Sigmoid colon (tissue), 3 donors: ENCODE measurements around the gene SLC25A17.

Experiments used
- CTCF ChIP-seq, 4 experiments: fragments of 450-650 bp in 3 of 4; fragments of 200-600 bp in 1 of 4; IDR thresholded peaks; one replicate each; pipeline ENCODE4 v1.5.1; 2016 to 2019; ENCODE audit warnings: antibody characterized with exemption in 4 of 4, mild to moderate bottlenecking in 3 of 4, moderate library complexity in 2 of 4
- POLR2A ChIP-seq, 2 donors: fragments of 450-650 bp; IDR thresholded peaks; one replicate each; pipeline ENCODE4 v1.6.1; 2016; ENCODE audit warnings: antibody characterized with exemption in 2 of 2, mild to moderate bottlenecking in 2 of 2, moderate library complexity in 2 of 2

DNA sequence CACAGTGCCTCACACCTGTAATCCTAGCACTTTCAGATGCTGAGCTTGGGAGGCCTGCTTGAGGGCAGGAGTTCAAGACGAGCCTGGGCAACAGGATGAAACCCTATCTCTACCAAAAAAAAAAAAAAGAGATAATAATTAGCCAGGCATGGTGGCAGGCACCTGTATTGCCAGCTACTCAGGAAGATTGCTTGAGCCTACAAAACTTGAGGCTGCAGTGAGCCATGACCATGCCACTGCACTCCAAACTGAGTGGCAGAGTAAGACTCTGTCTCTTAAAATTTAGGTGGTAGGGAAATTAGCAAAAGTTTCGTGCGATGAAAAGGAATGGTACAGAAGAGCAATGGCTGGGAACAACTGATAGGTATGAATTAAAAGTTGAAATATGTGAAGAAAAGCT, 19.3 kb upstream of the SLC25A17 start:
- no peak for TF ChIP-seq POLR2A (IDR thresholded peaks at IDR 0.05)
- no peak for TF ChIP-seq CTCF (IDR thresholded peaks at IDR 0.05)
